OCI-LY7 (cell line): ENCODE measurements around the gene TMEM270.

ENCODE experiments used
- EZH2phosphoT487 ChIP-seq: fragments of 200-600 bp; sonication (generic); IDR thresholded peaks from 2 replicates; pipeline ENCODE4 v1.6.1; 2018; ENCODE audit warnings: low read depth, borderline replicate concordance, mild to moderate bottlenecking, mixed run types, antibody characterized with exemption, low read length, moderate library complexity, mixed read lengths
- TF ChIP-seq, protein P1 (sequence below): fragments of 200-600 bp; sonication (generic); conservative IDR thresholded peaks from 2 replicates; pipeline ENCODE4 v1.5.1; 2014; ENCODE audit warnings: mild to moderate bottlenecking, antibody characterized with exemption, low read length, moderate library complexity, mixed read lengths

DNA sequence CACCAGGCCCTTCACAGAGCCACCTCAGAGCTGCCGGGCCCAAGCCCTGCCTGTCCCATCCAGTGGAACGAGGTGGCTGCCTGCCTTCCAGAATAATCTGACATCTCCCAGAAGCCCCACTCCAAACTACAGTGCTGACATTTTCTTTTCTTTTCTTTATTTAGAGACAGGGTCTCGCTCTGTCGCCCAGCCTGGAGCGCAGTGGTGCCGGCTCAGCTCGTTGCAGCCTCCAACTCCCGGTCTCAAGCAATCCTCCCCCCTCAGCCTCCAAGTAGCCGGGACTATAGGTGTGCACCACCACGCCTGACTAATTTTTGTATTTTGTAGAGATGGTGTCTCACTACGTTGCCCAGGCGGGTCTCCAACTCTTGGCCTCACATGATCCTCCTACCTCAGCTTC is 346 bp downstream of the TMEM270 start:
- TF ChIP-seq, protein P1, sequence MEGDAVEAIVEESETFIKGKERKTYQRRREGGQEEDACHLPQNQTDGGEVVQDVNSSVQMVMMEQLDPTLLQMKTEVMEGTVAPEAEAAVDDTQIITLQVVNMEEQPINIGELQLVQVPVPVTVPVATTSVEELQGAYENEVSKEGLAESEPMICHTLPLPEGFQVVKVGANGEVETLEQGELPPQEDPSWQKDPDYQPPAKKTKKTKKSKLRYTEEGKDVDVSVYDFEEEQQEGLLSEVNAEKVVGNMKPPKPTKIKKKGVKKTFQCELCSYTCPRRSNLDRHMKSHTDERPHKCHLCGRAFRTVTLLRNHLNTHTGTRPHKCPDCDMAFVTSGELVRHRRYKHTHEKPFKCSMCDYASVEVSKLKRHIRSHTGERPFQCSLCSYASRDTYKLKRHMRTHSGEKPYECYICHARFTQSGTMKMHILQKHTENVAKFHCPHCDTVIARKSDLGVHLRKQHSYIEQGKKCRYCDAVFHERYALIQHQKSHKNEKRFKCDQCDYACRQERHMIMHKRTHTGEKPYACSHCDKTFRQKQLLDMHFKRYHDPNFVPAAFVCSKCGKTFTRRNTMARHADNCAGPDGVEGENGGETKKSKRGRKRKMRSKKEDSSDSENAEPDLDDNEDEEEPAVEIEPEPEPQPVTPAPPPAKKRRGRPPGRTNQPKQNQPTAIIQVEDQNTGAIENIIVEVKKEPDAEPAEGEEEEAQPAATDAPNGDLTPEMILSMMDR: no peak
- no peak for TF ChIP-seq EZH2phosphoT487
